ENCODE measurements around the gene PPP4R4.

DNA sequence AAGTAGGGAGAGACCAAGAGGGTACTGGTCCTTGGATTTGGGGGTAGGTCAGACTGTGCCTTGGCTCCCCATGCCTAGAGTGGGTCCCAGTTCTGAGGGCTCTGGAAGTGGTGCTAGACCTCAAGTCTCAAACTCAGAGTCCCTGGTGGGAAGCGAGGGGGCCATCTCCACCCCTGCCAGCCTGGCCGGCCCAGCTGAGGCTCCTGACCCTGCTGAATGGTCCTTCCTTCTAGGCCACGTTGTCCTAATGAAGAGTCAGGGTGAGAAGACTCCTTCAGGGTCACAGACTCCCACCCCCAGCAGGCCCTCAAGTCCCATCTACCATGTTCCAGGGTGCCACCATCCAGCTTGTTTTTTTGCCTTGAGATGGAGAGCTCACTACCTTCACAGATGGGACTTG lies 136.1 kb downstream of the PPP4R4 start:
- TF ChIP-seq, protein P1, sequence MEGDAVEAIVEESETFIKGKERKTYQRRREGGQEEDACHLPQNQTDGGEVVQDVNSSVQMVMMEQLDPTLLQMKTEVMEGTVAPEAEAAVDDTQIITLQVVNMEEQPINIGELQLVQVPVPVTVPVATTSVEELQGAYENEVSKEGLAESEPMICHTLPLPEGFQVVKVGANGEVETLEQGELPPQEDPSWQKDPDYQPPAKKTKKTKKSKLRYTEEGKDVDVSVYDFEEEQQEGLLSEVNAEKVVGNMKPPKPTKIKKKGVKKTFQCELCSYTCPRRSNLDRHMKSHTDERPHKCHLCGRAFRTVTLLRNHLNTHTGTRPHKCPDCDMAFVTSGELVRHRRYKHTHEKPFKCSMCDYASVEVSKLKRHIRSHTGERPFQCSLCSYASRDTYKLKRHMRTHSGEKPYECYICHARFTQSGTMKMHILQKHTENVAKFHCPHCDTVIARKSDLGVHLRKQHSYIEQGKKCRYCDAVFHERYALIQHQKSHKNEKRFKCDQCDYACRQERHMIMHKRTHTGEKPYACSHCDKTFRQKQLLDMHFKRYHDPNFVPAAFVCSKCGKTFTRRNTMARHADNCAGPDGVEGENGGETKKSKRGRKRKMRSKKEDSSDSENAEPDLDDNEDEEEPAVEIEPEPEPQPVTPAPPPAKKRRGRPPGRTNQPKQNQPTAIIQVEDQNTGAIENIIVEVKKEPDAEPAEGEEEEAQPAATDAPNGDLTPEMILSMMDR (IDR thresholded peaks at IDR 0.05): no peak
- TF ChIP-seq POLR2A (IDR thresholded peaks at IDR 0.05) (no peak), EP300 (IDR thresholded peaks at IDR 0.05) (no peak), POLR2AphosphoS5 (IDR thresholded peaks at IDR 0.05) (no peak)
